Medulla oblongata (tissue), 1 donor: Measurements from ENCODE around the gene FARP2.

Experiments used
- DNase-seq: peaks from one replicate; pipeline ENCODE4 v3.0.0-alpha.2; 2015; ENCODE audit errors: extremely low spot score

FARP2 gene

DNA sequence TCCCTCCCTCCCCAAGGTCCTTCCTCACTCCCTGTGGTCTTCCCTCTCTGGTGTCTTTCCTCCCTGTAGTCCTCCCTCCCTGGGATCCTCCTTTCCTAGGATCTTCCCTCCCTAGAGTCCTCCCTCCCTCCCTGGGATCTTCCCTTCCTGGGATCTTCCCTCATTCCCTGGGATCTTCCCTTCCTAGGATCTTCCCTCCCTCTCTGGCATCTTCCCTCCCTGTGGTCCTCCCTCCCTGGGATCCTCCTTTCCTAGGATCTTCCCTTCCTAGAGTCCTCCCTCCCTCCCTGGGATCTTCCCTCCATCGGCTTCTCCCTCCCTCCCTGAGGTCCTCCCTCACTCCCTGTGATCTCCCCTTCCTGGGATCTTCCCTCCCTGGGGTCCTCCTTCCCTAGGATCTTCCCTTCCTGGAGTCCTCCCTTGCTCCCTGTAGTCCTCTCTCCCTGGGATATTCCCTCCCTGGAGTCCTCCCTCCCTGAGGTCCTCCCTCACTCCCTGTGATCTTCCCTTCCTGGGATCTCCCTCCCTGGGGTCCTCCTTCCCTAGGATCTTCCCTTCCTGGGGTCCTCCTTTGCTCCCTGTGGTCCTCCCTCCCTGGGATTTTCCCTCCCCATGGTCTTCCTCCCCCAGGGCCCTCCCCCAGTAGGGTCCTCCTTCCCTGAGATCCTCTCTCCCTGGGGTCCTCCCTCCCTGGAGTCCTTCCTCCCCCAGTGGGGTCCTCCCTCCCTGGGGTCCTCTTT is 129.3 kb downstream of the FARP2 start:
- DNase-seq, result no peak

DNA sequence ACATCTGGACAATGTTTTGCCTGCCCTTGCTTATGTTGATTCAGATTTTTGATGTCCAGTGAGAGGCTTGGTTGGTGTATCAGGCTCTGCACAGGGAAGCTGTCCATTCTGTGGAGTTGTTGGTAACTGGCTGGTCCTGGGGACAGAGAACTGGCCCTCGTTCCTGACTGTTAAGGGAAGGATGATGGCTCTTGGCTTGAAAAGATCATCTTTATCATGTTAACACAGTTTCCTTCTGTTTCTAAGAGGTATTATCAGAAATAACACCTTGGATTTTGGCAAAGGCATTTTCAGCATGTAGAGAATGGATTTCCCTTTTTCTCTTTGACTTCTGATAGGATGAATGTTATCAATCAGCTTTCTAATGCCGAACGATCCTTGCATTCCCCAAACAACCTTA is 133.0 kb downstream of the FARP2 start:
- no peak for DNase-seq

DNA sequence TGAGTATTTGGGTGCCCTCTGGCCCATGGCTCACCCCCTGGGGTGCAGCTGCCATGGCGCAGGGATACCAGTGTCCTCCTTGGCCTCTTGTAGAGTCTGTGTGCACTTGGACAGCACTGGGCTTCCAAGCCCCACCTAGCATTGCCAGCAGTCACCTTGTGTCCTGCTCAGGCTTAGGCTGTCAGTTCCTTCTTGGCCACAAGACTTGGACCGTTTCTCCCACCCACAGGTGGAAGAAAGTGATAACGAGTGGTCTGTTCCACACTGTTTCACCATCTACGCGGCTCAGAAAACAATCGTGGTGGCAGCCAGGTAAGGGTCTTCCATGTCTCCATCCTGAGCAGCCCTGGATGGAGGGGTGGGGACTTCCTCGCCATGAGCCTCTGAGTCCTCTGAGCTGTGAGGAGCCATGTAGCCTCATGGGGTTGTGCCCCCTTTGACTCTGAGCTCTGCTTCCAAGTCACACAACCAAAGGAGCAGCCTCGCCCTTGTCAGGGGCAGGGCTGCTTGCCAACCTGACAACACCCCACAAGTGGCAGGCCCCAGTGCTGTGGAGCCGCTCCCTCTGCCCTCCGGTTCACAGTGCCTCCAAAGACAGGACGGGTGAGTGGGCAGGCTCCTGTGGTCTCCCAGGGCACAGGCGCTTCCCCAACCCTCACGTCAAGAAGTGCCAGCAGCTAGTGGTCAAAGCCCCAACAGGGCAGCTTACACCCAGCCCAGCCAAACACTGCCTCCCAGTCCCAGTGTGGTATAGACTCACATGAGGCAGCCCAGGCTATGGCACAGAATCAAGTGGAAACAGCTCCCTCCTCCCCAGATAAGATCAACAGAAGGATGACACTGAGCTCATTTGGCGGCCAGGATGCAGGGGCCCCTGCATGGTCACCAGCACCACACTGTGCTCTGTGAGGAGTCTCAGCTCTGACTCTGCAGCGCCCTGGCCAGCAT is 133.9 kb downstream of the FARP2 start:
- DNase-seq, result no peak

DNA sequence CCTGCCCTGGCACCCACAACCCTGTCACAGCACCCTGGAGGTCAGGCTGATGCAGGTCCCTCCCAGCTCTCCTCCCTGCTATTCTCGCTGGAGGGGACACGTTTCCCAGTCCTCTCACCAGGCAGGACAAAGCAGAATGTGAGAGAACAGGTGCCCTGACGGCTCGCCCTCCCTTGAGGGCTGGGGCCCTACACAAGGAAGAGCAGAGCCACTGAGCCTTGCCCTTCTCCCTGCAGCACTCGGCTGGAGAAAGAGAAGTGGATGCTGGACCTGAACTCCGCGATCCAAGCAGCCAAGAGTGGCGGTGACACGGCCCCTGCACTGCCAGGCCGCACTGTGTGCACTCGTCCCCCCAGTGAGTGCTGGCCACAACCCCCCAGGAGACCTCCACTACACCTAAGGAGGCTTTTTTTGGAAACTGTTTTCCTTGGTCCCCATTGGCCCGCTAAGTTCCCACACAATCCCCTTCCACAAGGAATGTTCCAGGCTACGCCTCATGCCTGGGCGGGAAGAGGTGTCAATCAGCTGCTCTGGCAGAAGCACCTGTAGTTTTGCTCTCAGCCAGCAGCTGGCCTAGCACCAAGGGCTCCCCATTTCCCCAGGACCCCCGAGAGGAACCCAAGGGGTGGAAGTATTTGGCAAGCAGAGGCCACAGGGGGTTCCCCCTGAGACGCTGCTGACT is 134.9 kb downstream of the FARP2 start:
- no peak for DNase-seq

DNA sequence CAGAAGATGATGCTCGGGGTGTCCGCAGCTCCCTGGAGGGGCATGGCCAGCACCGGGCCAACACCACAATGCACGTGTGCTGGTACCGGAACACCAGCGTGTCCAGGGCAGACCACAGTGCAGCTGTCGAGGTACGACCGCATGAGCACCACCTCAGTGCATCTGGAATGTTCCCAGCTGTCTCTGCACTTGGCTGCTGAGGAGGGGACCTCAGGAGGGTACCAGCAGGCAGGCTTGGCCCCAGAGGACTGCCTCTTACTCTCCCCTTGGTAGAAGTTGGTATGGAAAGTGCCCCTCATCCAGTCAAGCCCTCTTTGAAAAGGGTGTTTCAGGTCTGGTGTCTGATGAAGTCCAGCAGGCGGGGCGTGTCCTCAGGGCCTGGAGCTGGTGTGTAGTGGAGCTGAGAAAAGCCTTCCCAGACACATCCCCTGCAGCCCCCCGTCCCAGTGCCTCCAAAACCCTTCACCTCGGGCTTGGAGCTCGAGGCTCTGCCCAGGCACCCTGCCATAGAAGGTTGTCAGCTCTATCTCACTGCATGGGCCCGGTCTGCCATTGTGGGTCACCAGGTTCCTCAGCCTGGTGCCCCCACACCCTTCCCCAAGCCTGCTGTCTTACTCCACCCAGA is 135.6 kb downstream of the FARP2 start:
- no peak for DNase-seq

DNA sequence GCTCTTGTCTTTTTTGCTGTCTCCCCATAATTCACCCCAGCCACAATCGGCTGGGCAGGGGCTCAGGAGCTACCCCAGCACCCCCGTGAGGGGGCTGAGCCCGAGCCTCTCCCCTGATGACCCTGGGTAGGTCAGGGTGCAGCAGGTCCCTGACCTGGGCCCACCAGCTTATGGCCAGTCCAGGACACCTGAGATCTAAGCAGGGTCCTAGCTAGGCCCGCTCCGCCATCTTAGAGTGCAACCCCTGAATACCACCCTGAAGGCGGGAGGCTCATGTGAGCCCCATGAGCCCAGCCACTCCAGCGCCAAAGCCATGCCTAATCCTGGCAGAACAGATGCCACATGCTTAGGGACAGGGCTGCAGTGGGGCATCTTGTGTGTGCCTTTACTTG is 136.1 kb downstream of the FARP2 start:
- DNase-seq, result no peak

DNA sequence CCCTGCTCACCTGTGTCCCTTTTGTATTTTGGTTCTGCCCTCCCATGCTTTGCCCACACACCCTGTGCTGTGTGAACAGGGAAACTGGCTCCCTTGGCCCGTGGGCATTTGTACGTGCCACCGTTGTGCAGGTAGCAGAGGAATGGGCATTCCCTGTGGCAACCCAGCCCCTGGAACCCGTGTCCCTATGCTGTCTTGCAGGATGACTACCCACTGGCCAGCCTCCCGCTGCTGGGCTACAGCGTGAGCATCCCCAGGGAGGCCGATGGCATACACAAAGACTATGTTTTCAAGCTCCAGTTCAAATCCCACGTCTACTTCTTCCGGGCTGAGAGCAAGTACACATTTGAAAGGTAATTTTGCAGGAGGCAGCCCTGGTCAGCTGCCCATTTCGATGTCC is 137.0 kb downstream of the FARP2 start:
- DNase-seq, result no peak

DNA sequence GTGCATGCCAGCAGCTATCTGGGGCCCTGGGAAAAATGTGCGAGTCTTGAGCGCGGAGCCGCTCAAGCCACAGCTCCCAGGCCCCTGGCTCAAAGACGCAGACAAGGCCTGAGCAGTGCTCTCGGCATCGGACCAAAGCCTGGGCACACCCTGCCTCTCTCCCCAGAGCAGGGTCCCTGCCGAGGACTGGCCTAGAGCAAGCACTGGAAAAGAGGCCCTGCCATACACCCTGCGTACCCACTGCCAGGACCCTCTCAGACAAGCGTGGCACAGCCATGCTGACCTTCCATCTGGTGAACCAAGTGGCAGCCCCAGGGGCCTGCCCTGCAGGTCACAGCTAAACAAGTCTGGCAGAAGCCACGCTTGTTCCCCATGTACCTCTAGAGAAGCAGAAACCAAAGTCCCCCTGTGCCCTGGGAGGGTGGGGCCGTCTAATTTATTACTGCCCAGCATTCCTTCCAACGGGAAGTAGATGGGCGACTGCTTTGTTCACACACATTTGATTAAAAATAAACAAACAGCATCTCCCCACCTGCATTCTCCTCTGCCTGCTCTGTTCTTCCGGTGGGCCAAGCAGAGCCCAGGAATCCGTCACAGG is 138.3 kb downstream of the FARP2 start:
- no peak for DNase-seq

DNA sequence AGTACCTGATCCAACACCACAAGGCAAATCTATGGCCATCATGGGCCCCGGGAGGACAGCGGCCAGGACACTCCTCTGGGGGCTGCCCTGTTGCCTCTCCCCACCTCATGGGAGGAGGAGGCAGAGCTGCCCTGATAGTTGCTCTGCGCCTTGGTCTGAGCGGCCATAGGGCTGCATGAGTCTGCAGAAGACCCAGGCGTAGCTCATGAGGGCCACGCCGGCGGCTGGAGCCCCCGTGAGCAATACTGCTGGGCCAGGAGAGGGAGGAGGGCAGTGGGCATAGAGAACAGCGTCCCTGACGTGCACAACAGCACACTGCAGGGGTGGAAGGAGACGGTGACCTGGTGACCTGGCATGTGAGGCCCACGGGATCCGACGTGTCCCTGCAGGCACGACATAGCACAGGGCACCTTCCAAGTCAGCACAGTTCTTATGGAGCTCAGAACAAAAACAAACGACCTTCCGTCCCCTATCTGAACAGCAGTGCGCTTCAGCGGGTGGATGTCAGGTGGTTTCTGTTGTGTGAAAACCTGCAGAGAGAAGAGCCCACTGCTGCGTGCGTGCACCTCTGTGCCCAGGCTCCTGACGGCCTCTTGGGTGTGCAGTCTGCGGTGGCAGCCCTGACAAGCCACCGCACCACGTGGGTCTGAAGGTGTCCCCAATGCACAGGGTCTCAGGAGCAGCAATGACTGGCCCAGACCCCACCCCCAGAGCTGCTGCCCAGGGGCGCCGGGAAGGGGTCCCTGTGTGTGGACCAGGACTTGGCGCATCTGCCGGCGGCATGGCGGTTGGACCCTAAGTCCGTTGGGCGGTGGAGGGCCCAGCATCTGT is 139.3 kb downstream of the FARP2 start:
- no peak for DNase-seq

DNA sequence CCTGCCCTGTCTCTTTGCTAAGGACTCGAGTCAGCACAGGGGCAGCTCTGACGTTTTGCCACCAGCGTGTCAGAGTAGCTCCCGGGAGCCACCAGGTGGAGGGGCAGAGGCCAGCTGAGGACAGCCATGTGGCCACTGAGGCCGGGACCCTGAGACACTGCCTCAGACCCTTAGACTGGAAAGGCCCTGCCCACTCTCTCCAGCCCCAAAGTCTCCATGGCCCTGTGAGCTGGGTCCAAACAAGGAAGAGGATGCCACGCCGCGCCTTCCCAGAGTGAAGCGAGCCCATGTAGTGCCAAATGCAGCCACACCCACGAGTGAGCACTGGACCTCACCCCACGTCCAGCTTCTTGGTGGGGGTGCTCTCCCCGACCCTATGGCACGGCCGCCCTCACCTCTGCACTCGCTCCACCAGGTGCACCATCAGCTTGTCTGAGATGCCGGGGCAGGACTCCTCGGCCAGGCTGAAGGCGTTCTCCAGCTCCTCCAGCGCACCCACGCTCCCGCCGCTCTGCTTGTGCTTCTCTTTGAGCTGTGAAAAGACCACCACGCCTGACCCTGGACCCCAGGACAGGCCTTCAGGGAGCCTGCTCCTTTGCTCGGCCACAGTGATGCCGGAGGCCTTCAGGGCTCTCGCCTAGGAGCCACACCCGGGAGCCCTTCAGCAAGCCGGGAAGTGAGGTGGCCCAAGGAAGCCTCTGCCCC is 140.1 kb downstream of the FARP2 start:
- DNase-seq, result no peak

DNA sequence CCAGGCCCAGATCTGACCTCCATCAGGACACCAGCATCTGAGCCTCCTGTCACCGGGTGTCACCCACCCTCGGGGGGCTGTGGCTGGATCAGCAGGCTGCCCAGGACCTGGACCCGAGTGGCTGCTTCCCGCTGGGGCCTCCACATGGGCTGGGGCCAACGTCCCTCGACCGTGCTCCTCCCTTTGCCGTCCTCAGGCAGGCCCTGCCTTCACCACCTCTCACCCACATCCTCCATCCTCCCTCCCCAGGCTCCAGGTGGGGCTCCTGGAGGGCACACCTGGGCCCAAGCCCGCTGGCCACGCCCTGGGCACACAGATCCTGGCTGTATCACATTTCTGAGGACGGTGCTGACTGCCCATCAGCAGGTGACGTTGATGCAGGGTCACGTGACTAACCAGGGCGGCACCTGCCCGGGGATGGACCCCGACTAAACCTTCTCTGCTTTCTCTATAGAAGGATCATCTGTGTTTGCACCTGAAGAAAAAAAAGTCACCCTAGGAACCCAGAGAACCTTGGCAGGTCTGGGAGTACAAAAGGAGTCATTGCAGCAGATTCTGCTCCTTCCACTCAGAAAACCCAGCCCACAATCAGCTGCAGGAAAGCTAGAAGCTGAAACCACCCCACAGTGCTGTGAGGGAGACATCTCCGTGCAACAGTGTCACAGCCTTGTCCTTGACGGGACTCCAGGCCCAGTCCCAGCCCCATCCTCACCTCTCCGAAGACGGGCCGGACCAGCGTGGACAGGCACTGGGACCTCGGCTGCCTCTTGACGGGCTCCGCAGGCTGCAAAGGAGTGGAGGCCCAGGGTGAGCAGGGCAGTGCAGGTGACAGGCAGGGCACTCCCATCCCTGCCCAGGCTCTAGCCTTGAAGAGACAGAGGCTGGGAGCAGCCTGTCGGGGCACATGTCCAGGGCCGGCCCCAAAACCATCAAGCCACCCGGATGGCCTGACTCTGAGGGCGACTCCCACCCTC is 141.1 kb downstream of the FARP2 start:
- DNase-seq, result no peak

DNA sequence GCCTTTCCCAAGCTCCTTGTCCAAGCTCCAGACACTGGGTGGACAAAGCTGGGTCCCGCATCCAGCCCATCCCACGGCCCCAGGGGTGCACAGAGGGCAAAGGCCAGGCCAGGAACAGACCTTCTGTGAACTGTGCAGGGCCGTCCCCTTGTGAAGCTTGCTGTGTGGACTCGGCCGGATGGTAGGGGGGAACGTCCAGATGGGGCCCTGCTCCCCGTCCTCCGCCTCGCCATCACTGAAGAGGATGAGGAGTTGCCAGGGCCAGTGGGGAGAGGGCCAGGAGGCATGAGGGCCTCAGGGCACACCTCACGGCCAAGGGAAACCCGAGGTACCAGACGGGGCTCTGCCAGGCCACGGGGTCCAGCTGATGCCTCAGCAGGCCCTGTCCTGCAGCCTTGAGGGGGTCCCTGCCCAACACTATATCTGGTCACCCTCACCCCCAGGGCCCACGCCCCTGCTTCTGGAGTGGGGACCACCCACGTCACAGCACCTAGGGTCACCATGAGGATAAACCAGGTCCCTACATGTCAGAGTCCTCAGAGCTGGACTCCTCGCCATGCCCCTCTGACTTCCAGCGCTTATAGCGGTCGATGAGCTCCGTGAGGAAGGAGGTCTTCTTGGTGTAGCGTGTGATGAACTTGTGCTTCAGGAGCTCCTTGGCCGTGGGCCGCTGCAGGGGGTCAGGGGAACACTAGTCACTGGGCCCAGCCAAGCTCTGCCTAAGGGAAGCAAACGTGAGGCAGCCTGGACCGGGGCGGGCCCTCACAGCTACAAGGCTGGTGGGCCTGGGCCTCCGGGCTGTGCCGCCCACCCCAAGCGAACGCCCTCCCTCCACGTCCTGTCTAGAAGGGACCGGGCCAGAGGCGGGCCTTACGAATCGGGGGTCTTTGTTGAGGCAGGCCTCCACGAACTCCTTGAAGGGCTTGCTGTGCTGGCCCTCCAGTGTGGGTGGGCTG is 142.3 kb downstream of the FARP2 start:
- DNase-seq, result no peak

DNA sequence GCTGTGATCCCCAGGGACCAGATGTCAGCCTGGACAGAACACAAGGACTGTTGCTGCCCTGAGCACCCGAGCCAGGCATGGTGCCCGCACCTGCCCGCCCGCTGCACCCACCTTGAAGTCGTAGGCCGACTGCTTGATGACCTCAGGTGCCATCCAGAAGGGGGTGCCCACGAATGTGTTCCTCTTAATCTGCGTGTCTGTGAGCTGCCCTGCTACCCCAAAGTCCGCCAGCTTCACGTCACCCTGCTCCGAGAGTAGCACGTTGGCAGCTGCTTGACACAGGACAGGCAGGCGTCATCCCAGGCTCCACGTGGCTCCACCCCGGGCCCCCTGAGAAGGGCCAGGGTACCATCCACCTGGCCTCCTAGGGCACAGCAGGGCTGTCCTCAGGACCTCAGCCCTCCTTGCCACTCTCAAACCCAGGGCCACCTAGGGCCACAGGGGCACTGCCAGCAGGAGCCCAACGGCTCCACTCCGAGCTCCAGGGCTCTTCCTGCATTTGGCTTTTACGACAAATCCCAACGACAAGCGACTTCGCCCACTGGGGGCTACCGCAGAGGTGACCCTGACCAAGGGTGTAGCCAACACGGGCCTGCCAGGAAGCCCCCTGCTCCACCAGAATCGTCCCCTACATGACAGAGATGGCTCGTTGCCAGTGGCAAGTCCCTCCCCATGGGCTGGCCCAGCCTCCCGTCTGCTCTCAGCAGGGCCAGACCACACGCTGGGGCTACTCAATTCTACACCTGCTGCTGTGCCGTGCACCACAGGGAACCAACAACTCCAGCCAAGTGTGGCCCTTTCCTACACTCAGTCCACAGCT is 143.3 kb downstream of the FARP2 start:
- no peak for DNase-seq

DNA sequence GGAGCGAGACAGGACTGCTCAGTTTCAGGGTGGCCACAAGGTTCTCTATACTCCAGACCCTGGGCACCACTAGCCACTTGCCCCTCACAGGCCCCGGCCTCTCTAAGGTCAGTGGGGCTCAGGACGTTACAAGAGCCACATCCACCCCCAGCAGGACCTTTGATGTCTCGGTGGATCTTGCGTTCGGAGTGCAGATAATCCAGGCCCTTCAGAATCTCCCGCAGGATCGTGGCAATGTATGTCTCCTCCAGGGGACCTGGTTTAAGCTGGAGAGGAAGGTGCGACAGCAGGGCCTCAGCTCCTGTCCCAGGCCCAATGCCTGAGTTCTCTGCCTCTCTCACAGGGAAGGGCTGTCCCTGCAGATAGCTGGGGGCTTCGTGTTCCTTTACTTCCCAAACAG is 143.9 kb downstream of the FARP2 start:
- DNase-seq, result no peak

DNA sequence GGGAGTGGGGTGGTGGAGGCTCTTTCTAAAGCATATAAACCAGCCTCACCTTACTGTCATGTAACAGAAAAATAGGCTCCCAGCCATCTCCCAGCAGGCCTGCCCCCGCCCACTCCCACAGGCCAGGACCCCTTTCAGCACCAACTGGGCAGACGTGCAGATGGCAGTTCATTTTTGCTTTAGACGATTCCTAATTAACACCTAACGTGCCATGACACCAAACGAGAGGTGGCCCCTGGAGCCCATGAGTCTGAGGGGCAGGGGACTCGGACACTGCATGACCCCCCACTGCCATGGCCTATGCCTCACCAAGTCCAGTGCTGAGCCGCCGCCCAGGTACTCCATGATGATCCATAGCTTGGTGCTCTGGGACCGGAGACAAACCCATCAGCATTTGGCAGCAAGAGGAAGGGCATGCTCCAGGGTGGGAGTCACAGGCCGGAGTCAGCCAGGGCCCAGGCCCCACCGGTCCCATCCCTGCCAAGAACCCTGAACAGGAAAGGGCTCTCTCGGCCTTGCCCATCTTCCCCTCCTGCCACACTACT is 144.4 kb downstream of the FARP2 start:
- no peak for DNase-seq

DNA sequence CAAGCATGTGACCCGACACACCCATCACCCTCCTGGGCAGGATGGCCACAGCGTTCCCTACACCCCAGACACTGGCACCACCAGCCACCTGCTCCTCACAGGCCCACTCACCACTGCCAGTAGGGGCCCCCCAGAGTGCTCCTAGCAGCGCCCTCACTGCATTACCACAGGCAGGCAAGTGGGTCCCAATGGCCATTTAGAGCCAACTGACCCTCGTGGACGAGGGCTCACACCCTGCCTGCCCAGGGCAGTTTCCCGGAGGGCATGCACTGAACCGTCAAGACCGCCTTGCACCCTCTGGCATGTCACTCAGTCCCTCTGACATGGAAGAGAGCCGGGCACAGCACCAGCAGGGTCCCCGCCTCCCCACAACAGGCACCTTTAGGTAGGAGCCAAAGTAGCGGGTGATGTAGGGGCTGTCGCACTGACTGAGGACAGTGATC is 145.0 kb downstream of the FARP2 start:
- DNase-seq, result no peak
